Activated B cell treated with CpG ODN at 0.5 μM for 24 hours (primary cell): ENCODE measurements around the gene SLC26A6. TPM values are rescaled to one million over a fixed set of nuclear protein-coding genes. Genes with fewer than 3 reads are reported as not detected.

Experiments used
- ATAC-seq: fragments of 200-7000 bp; cut with Tn5 transposase; one replicate; pipeline ENCODE4 v1.10.0; 2021; ENCODE audit warnings: low read depth, mild to moderate bottlenecking, moderate library complexity
- CTCF ChIA-PET: fragments of 350-600 bp; sonication (Branson Sonifier 250); formaldehyde crosslinking; loops from one replicate; lab custom pipeline; 2021; ENCODE audit warnings: antibody characterized with exemption; lab: Charles Lee
- POLR2A ChIA-PET: fragments of 350-600 bp; sonication (Branson Sonifier 250); formaldehyde crosslinking; loops from one replicate; lab custom pipeline; 2021; ENCODE audit warnings: antibody characterized with exemption; lab: Charles Lee
- DNase-seq: peaks from one replicate; pipeline ENCODE4 v3.0.0; 2022
- H3K27ac Mint-ChIP-seq: one replicate; pipeline ENCODE4 v1.8.0; 2020; ENCODE audit warnings: mixed read lengths
- H3K27me3 Mint-ChIP-seq: one replicate; pipeline ENCODE4 v1.8.0; 2021; ENCODE audit warnings: mixed read lengths
- H3K36me3 Mint-ChIP-seq: one replicate; pipeline ENCODE4 v1.8.0; 2021; ENCODE audit warnings: low read depth, mixed read lengths
- H3K4me1 Mint-ChIP-seq: one replicate; pipeline ENCODE4 v1.8.0; 2021; ENCODE audit warnings: mixed read lengths
- H3K4me3 Mint-ChIP-seq: one replicate; pipeline ENCODE4 v1.8.0; 2020; ENCODE audit warnings: mild to moderate bottlenecking, mixed read lengths
- H3K9me3 Mint-ChIP-seq: one replicate; pipeline ENCODE4 v1.8.0; 2020; ENCODE audit warnings: mixed read lengths
- CTCF ChIP-seq: fragments of 200-600 bp; IDR thresholded peaks from one replicate; pipeline ENCODE4 v1.8.0; 2022; ENCODE audit warnings: antibody characterized with exemption, mild to moderate bottlenecking
- intact Hi-C: fragments of 100-400 bp; cut with micrococcal nuclease; formaldehyde crosslinking; loops from one replicate; pipeline ENCODE4 v1.15.1; 2024
- total RNA-seq: library from RNA; stranded (reverse); gene quantifications from 2 replicates; pipeline ENCODE4 v1.2.3, GENCODE V29; 2022

Gene SLC26A6
- total RNA-seq, 1 donor from 2014 or later = 21.5 TPM

DNA sequence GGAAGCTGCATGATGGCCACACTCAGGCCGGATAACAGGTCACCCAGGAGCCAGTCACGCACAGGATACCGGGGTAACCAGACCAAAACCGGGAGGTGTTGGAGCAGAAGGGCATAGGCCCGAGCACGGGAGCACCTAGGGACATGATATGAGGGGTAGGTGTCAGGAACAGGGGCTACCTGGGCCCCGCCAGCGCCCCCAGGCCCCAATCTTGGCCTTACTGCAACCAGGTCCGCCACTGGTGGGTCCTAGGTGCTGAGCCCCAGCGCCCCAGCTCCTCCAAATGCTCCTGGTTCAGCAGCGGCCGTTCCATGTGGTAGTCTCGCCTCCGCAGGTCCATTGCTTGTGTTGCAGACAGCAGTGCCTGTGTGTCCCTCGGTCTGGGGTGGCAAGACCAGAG, 2.0 kb downstream of the SLC26A6 start:
- H3K27me3 Mint-ChIP-seq = no peaks in the 10 kb centered on the region
- intact Hi-C loops = no loop called here
- H3K4me1 Mint-ChIP-seq = peaks cover 15% of the 10 kb centered on the region
- ATAC-seq (no peak), DNase-seq (no peak)
- no peak overlapping the region for H3K27ac Mint-ChIP-seq
- ChIA-PET CTCF (no interaction called here), POLR2A (interaction anchor here (1.0 kb wide), 1 partner anchor 10 kb away, joined by 3 read pairs; no protein-coding TSS in a partner anchor)
- TF ChIP-seq CTCF = no peak
- peaks cover 2% of the 10 kb centered on the region for H3K36me3 Mint-ChIP-seq
- no peak overlapping the region for H3K4me3 Mint-ChIP-seq
- no peaks in the 10 kb centered on the region for H3K9me3 Mint-ChIP-seq

DNA sequence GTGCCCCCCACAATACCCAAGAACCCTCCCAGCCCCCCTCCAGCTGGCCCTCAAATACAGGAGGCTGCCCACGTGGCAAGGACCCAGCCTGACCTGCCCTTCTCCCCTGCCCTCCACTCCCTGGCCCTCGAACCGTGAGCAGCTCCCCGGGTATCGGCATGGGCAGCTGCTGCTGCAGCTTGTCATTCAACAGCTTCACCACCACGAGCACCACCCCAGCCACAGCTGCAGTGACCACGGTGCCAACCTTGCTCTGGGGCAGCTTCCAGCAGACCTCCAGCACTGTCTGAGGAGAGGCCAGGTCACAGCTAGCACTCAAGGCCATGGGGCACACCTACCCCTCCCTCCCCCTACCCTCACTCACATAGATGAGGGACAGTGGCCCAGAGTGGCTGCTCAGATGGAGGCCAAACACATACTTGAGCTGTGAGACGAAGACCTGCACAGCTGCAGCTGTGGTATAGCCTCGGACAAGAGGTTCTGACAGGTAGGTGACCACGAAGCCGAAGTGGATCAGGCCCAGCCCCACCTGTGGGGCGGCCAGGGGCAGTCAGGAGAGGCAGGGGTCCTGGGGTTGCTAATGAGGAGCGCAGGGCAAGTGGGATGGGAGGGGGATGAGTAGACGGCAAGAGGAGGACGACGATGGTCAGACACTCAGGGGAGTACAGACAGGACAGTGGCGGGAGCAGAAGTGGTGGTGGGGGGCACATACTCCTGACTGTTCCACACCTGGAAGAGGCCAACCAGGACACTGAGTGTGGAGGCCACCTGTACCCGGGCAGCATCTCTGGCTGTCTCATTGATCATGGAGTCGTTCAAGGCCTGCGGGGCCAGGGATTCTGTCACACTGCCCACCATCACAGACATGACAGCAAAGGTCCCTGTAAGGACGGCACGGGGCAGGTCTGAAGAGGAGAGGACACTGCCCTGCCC, 3.5 kb downstream of the SLC26A6 start:
- Mint-ChIP-seq H3K9me3 (no peaks in the 10 kb centered on the region), H3K4me3 (no peak overlapping the region), H3K4me1 (peaks cover 15% of the 10 kb centered on the region), H3K27me3 (no peaks in the 10 kb centered on the region), H3K27ac (no peak overlapping the region), H3K36me3 (peaks cover 7% of the 10 kb centered on the region)
- POLR2A ChIA-PET = interaction anchor here (1.0 kb wide), 1 partner anchor 72 kb away, joined by 3 read pairs; no protein-coding TSS in a partner anchor
- intact Hi-C loops = no loop called here
- ATAC-seq (no peak), DNase-seq (no peak)
- TF ChIP-seq CTCF = no peak
- CTCF ChIA-PET = no interaction called here

- ChIA-PET CTCF (no interaction called here), POLR2A (no interaction called here)
- peaks cover 9% of the 10 kb centered on the region for H3K36me3 Mint-ChIP-seq
- H3K4me1 Mint-ChIP-seq = peaks cover 10% of the 10 kb centered on the region
- no peak overlapping the region for H3K27ac Mint-ChIP-seq
- no peak for TF ChIP-seq CTCF
- intact Hi-C loops = no loop called here
- no peaks in the 10 kb centered on the region for H3K9me3 Mint-ChIP-seq
- H3K4me3 Mint-ChIP-seq = no peak overlapping the region
- H3K27me3 Mint-ChIP-seq = no peaks in the 10 kb centered on the region
- ATAC-seq = no peak
- DNase-seq = no peak
Measured at GRCh38 chr3:48630833-48631232, 4.4 kb downstream of the SLC26A6 start.

GRCh38 chr3:48630407-48630806, 4.9 kb downstream of the SLC26A6 start:
- intact Hi-C loops = no loop called here
- no peak overlapping the region for H3K27ac Mint-ChIP-seq
- ATAC-seq (no peak), DNase-seq (no peak)
- H3K4me3 Mint-ChIP-seq = no peak overlapping the region
- ChIA-PET POLR2A (no interaction called here), CTCF (no interaction called here)
- no peak for TF ChIP-seq CTCF
- no peaks in the 10 kb centered on the region for H3K9me3 Mint-ChIP-seq
- H3K27me3 Mint-ChIP-seq = no peaks in the 10 kb centered on the region
- H3K4me1 Mint-ChIP-seq = peaks cover 6% of the 10 kb centered on the region
- peaks cover 9% of the 10 kb centered on the region for H3K36me3 Mint-ChIP-seq

- Mint-ChIP-seq H3K27ac (no peak overlapping the region), H3K4me3 (no peak overlapping the region)
Measured at GRCh38 chr3:48629894-48630293, 5.4 kb downstream of the SLC26A6 start.

More at GRCh38 chr3:48629894-48630293, 5.4 kb downstream of the SLC26A6 start:
- CTCF ChIA-PET = no interaction called here
- intact Hi-C loops = no loop called here
- no peaks in the 10 kb centered on the region for H3K27me3 Mint-ChIP-seq
- no peaks in the 10 kb centered on the region for H3K9me3 Mint-ChIP-seq
- peaks cover 10% of the 10 kb centered on the region for H3K36me3 Mint-ChIP-seq
- POLR2A ChIA-PET = no interaction called here
- ATAC-seq (no peak), DNase-seq (no peak)
- no peak for TF ChIP-seq CTCF
- H3K4me1 Mint-ChIP-seq = peaks cover 6% of the 10 kb centered on the region
